ENCODE results near the gene IL17RA. TPM values are rescaled to one million over a fixed set of nuclear protein-coding genes. Genes with fewer than 3 reads are reported as not detected.

Gene IL17RA
- total and polyA plus RNA-seq, 2 of the 4 experiments (the other 2 are of a cell fraction): 5.2 to 15.3 TPM

GRCh38 chr22:17140022-17140421 is 55.2 kb downstream of the IL17RA start:
- Histone ChIP-seq H4K5ac (ENCODE audit: low read depth, low read length) (no peak overlapping the region), H2BK20ac (ENCODE audit: low read depth, low read length) (no peak overlapping the region), H2BK5ac (ENCODE audit: low read depth, low read length, poor library complexity, severe bottlenecking) (no peak overlapping the region), H4K20me1 (ENCODE audit: insufficient read depth, low read length) (no peaks in the 10 kb centered on the region; the same call in 1 of the 2 replicates), H2AK9ac (replicated peaks; ENCODE audit: low read depth, low read length, poor library complexity) (no peak overlapping the region), H3K9me1 (ENCODE audit: insufficient read depth, low read length) (no peaks in the 10 kb centered on the region), H3K4me1 (ENCODE audit: control insufficient read depth, insufficient read depth, low read length) (no peaks in the 10 kb centered on the region), H3K4me2 (ENCODE audit: low read depth, low read length) (no peak overlapping the region), H3K27ac (ENCODE audit: insufficient read depth, low read length) (no peak overlapping the region), H3K9me3 (ENCODE audit: control insufficient read depth, insufficient read depth, low read length) (no peaks in the 10 kb centered on the region), H3K79me1 (ENCODE audit: low read depth in 1 of 2, low read length in 2 of 2) (no peaks in the 10 kb centered on the region; a peak in 1 of 4 replicates), H4K91ac (ENCODE audit: insufficient read depth, low read depth, low read length) (no peak overlapping the region), H4K8ac (ENCODE audit: low read depth in 2 of 2, low read length in 2 of 2) (no peak overlapping the region), H3K18ac (ENCODE audit: low read depth, low read length) (no peak overlapping the region), H3K4ac (ENCODE audit: low read depth, low read length) (no peak overlapping the region), H2BK120ac (ENCODE audit: low read depth, low read length) (no peak overlapping the region), H3K14ac (replicated peaks; ENCODE audit: low read depth, low read length) (no peak overlapping the region), H3K9ac (ENCODE audit: low read depth, low read length) (no peak overlapping the region), H3K36me3 (ENCODE audit: control insufficient read depth, insufficient read depth, low read length) (peaks cover 40% of the 10 kb centered on the region), H3K27me3 (ENCODE audit: control insufficient read depth, insufficient read depth, low read length) (no peaks in the 10 kb centered on the region), H2AFZ (replicated peaks; ENCODE audit: low read length, poor library complexity) (no peak overlapping the region), H3K4me3 (ENCODE audit: insufficient read depth, low read depth, low read length) (no peak overlapping the region), H3K23ac (ENCODE audit: low read depth, low read length) (no peak overlapping the region), H2AK5ac (ENCODE audit: low read depth, low read length) (no peak overlapping the region), H2BK15ac (ENCODE audit: low read depth, low read length) (no peak overlapping the region), H3K56ac (ENCODE audit: extremely low read depth, insufficient read depth, low read length) (no peak overlapping the region)
- in situ Hi-C loops (cut with MboI; ENCODE audit: low sequenced_read_pairs): no loop called here
- dilution Hi-C loops (cut with HindIII; ENCODE audit: low sequenced_read_pairs, unreplicated experiment): no loop called here
- POLR2A ChIA-PET (ENCODE audit: unreplicated experiment): no interaction called here
- 81% methylated on average over 5 of the region's 8 CpGs; no CpG with 5 or more reads in 1 of the 2 experiments for WGBS, 2 experiments (ENCODE audit: extremely low coverage in 2 of 2, insufficient read length in 1 of 2)
- TF ChIP-seq FOS (IDR thresholded peaks at IDR 0.05; ENCODE audit: low read depth, low read length) (no peak), MAZ (IDR thresholded peaks at IDR 0.05; ENCODE audit: borderline replicate concordance, low read depth, low read length) (no peak), ELK1 (IDR thresholded peaks at IDR 0.05; ENCODE audit: borderline replicate concordance, low read depth, low read length) (no peak), SMC3 (IDR thresholded peaks at IDR 0.05; ENCODE audit: low read depth, low read length) (no peak), NFE2L2 (IDR thresholded peaks at IDR 0.05; ENCODE audit: low read depth, low read length) (no peak), CTCF (conservative IDR thresholded peaks at IDR 0.05; ENCODE audit: low read depth, low read length) (no peak), RAD21 (IDR thresholded peaks at IDR 0.05; ENCODE audit: low read length) (no peak), MAFK (IDR thresholded peaks at IDR 0.05; ENCODE audit: low read depth, low read length) (no peak), CEBPB (IDR thresholded peaks at IDR 0.05; ENCODE audit: low read depth, low read length) (no peak)
- TF ChIP-seq, protein P1, sequence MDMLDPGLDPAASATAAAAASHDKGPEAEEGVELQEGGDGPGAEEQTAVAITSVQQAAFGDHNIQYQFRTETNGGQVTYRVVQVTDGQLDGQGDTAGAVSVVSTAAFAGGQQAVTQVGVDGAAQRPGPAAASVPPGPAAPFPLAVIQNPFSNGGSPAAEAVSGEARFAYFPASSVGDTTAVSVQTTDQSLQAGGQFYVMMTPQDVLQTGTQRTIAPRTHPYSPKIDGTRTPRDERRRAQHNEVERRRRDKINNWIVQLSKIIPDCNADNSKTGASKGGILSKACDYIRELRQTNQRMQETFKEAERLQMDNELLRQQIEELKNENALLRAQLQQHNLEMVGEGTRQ (IDR thresholded peaks at IDR 0.05; ENCODE audit: low read depth, low read length): no peak
- no TSS peak for BruUV-seq (replicated peaks)
- CTCF ChIA-PET: no interaction called here
- DNase-seq (no peak), ATAC-seq (ENCODE audit: low read depth) (no peak)
- intact Hi-C loops (cut with micrococcal nuclease): no loop called here
